HG02938 (cell line): ENCODE results near the gene SYNJ2.
A peak's percentile ranks its signal among the peaks of the same experiment; 100 is the strongest.

Experiments used
- ATAC-seq: cut with Tn5 transposase; IDR thresholded peaks from one replicate; pipeline ENCODE4 v1.9.1; 2021; ENCODE audit warnings: mild to moderate bottlenecking, moderate library complexity; ENCODE audit not compliant: unreplicated experiment

SYNJ2 gene

DNA sequence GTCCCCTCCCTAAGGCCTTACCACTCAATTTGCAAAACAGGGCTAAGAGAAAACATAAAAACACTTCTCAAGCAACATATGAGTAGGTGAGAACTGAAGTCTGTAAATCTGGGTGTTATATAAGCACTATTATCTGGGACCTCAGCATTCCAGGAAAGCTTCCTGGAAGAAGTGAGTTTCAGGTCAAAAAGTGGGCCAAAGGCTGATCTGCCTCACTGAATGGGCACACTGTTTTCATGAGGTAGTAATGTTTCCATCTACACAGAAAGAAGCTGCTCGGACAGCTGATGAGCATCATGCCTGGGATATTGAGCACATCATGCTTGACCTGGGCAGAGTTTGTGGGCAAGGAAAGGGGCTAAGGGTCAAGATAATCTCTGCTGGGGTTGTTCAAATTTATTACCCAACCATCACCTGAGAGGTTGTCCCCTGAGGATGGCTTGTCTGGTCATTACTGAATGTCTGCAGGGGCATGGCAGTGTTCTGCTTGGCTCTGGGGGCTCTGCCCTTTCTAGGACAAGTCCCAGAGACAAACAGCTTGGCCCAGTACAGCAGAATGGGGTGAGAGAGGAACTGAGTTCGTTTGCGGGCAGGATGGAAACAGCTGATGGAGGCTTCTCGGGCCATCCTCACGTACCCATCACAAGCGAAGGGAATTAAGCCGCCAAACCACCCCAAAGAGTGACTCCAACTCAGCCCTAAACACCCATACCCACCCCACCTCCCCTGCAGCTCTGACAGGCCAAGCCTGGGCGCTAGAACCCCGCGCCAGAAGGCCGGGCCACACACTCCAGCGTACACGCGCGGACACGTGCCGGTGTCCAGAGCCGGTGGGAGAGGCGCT is 1.2 kb upstream of the SYNJ2 start:
- ATAC-seq: peak; percentile 27

DNA sequence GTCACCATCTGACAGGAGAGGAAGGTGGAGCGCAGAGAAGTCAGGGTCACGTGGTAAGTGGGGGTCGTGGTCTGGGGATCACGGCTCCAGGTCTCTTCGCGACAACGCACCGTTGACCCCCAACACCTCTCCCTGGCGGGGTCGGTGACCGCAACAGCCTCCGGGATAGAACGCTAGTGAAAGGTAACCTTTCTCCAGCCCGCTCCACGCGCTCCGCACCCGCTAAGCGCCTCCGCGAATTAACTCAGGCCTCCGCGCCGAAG is 600 bp upstream of the SYNJ2 start:
- peak; percentile 8 for ATAC-seq

DNA sequence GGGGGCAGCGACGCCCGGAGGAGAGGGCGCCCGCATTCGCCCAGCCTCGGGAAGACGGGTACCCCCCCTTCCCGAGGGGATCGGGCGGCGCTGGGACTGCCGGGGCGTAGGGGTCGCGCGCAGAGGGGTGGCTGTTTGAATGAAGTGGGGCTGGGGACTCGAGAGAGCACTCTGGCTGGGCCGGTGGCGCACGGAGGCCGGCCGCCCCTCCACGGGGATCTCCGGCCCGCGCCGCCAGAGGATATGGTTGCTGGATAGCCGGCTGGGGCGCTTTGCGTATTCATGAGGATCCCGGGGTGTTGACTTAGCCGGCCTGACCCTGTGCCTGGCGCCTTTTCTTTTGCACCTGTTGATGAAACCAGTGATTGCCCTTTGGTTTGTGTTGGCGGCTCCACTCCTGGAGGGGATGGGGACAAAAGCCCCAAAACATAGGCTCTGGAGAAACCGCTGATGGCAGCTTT is 469 bp downstream of the SYNJ2 start:
- ATAC-seq: peak; percentile 30

DNA sequence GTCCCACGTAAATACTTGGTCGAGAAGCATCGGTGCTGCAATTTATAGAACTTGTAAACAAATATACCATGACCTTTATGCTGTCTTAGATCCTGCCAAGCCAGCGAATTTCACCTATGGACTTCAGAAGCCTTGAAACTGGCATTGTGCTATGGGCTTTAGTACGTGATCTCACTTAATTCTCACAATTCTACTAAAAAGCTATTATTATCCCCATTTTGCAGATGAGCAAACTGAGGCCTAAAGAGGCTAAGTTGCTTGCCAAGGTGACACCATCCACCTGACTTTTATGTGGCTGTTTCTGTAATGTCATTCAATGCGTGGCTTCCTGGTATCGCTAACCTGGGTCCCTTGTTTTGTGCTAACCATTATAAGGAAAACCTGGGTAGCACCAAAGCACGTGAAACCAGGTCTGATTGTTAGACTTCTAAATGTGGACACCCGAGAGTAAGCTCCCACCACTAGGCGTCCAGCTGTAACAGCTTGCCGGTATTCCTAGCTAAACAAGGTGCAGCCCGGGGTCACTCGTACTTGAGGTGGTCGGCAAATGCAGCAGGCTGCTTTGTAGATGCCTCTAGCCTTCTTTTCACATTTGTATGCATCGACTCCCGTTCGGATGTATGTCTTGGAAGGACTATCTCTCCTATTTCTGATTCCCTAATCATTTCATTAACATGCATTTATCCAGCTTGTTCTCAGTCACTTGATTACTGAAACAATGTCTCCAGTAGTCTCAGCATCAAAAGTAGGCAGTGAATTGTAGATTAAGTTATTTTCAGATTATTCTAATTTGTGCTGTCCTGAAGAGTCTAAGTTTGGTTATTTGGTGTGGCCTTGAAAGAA is 1.1 kb downstream of the SYNJ2 start:
- no peak for ATAC-seq

DNA sequence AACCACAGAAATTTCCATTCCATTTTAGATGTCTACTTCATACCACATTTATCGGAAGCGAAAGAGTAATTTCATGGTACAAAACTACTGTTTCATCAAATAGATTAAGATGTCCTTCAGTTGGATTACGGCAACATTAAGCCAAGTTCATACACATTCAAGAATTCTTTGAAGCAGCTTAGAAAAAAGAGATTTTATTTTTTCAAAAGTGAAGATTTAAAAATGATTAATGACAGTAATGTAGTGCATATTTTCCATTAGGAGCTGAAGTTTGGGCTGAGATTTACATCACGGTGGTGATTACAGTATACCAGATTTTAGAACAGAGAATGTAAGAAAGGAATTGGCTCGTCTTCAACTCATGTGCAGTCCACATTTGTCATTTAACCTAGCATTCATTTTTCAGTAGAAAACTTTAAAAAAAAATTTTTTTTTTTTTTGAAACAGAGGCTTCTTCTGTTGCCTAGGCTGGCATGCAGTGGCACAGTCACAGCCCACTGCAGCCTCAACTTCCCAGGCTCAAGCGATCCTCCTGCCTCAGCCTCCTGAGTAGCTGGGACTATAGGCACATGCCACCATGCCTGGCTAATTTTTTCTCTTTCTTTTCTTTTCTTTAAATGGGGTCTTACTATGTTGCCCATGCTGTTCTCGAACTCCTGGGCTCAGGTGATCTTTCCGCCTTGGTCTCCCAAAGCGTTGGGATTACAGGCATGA is 1.9 kb downstream of the SYNJ2 start:
- ATAC-seq: no peak

DNA sequence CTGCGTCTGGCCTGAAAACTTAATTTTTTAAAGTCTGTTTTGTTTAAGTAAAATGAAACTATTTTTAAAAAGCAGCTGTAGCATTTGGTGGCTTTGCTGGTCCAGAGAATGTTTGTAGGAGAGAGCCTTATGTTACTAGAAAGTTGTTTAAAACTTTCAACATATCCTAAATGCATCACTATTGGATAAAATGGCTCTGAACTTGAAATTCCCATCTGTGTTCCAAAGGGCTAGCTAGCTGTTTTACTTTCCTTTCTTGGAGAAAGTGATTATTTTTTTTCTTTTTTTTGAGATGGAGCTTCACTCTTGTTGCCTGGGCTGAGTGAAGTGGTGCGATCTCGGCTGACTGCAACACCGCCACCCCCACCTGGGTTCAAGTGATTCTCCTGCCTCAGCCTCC is 2.5 kb downstream of the SYNJ2 start:
- no peak for ATAC-seq

DNA sequence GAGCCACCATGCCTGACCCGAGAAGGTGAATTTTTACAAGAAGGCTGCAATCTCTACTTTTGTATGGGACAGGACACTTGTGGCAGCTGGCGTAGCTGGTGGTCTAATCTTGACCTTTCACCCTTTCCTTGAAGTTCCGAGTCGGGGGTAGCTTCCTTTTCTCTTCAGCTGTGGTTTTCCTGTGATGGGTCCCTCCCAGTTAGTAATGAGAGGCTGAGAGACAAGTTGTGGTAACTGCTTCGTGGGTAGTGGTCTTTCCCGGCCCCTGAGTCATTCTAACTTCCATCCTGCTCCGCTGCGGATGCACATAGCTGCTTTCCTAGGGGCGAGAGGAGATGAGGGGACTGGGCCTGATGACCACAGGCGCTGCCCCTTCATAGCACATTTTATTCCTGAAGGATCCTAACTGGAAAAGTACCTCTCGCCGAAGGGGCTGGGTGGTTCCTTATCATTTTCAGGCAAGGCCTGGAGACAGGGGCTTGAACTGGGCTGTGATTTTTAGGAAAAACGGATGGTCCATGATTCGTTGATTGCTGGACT is 3.1 kb downstream of the SYNJ2 start:
- no peak for ATAC-seq

DNA sequence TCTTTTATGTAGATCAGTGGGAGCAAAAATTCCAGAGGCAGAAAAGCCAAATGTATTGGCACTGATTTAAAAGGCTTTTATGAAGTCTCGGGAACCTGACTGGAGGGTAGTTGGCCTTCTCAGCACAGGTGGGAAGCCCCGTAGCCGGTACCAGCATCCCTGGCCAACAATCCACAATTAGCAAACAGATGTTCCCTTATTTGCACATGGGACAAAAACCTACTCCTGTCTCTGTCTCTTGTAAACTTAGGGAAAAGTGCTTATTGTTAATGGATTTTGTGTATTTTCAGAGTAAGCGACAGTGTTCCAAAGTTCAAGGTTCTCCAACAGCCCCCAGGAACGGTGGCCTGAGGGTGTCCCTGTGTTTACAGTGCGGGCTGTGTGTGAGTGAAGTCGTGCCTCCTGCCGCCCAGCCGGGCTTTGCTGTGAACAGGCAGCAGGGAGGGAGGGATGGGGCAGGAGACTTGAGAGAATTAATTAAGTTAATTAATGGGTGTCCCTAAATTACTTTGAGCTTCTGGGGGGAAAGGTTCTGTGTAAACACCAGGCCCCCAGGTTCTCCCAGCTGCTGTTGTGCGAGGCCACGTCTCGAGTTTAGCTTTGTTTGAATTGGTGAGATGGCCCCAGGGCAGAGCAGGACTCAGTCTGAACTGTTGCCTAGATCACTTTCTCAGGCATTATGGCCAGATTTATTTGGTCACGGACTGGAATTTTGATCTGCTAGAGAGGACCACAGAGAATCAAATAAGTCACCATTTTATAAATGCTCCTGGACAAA is 3.9 kb downstream of the SYNJ2 start:
- no peak for ATAC-seq

DNA sequence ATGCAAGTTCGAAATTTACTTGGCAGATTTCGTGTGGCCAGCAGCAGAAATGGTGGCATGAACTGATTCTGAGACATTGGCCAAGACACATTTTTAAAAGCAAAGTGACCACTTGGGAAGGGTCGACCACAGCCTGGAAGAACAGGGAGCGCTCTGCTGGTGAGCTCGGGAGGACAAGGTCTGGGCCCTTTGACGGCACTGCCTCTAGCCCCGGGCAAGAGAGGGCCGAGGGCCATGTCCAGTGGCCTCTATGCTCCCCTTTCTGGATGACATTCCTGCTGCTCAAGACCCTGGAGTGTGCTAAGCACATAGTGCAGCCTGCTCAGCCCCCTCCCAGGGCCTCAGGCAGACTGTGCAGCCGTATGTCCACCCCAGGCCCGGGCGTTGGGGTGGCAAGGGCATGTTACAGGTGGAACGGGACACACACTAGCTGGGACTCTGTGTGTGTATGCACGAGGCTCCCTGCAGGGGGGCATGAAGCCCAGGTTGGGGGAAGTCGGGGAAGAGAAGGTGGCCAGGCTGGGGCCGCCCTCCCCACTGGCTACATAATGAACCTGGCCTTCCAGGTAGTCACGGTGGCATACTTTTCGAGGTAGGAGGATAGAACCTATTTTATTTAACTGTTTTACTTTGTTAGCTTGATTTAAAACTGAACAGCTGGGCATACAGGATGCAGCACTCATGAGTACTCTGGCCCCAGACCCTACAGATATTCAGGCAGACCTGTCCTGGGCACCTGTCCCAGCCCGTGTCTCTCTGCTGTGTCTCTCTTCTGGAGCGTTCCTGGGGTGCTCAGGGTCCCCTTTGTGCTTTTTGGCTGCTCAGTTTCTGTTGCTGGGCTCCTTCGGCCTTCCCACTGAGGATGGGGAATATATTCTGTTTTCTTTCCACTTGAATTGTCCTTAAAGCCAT is 6.4 kb downstream of the SYNJ2 start:
- no peak for ATAC-seq

DNA sequence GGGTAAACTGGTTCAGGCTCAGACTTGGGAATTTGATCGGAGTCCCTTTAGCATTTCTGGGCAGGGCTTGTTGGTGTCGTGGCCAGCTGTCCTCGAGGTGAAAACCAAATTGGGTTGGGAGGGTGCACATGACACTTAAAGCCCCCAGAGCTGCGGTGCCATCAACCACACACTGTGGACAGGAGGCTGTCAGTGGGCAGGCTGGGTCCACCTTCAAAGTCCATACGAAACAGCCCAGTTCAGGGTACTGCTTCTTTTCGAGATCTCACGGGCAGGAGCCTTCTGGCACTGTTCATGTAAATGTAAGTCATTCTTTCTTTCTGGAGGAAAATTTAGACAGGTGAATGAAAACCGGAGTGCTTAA is 7.0 kb downstream of the SYNJ2 start:
- no peak for ATAC-seq

DNA sequence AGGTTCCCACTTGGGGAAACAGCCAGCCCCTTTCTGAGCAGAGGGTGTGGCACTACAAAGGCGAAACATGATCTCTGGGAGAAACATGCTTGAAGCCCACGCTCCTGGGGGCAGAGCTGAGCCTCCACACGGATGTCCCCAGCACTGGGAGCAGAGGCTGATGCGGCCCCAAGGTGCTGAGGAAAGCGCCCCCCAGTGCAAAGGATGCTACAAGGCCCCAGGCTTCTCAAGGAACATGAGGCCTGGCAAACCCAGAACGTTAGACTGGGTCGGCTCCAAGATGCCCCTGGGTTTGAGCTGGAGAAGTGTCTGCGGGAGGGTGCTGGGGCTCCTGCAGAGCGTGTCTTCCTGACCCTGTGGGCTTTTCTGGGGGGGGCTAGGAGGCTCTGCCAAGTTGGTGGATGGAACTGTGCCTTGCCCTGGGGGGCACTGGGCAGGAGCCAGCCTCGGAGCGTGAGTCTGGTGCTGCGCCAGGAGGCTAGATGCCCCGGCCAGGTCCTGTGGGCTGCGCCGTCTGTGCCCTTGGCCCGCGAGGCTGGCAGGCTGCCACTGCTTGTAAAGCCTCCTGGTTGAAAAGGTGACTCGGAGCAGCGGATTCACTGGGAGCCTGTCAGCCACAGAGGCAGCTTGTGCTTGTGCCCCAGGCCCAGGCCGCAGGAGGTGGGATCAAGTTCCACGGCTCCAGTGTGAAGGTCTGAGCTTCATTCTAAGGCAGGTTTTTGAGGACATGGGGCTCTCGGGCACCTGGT is 8.1 kb downstream of the SYNJ2 start:
- ATAC-seq: no peak

DNA sequence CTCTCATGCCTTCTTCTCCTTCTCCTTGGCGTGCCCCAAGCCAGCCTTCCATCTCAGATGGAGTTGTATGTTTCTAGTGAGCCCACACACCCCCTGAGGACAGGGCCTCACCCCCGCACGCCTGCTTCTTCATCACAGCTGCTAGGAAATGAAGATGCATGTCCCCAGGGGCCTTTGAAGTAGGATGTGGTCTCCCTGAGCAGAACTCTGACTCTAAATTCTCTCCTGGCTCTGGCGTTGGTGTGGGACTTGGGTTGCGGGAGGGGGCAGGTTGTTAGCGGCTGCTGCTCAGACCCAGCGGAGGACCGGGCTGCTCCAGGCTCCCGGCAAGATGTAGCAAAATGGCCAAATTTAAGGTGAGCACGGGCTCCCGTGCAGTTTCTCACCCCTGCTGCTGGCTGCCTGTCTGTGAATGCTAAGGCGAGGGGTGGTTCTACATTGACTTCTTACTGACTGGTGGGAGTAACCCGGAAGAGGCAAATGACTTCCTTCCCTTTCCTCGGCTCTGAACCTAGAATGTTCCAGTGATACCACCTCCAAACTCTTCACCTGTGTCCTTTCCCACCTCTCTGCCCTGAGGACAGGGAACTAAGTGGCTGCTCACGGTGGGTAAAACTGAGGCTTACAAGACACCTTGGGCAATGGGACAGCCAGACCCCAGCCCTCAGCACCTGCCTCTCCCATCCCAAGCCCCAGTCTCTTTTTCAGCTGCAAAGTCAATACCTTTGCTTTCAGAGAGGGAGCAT is 8.8 kb downstream of the SYNJ2 start:
- peak; percentile 51 for ATAC-seq

DNA sequence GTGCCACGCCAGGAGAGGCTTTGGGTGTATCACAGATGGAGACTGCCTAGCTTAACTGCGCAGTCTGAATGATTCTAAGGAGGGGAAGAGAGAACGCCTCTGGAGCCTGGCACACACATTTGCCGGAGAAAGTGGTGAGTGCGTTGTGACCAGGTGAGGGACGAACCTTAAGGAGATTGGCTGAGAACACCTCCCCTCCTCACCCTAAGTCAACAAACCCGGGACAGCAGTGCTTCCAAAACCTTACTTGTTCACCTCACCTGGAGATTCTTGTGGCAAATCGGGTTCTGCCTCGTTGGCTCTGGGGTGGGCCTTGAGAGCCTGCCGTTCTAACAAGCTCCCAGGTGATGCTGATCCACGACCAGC is 9.4 kb downstream of the SYNJ2 start:
- no peak for ATAC-seq

DNA sequence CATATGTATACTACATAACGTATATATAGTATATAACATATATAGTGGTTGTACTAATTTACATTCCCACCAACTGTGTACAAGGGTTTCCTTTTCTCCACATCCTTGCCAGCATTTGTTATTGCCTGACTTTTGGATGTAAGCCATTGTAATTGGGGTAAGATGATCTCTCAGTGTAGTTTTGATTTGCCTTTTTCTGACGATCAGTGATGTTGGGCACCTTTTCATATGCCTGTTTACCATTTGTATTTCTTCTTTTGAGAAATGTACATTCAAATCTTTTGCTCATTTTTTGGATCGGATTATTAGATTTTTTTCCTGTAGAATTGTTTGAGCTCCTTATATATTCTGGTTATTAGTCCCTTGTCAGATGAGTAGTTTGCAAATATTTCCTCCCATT is 11.4 kb downstream of the SYNJ2 start:
- ATAC-seq: no peak

DNA sequence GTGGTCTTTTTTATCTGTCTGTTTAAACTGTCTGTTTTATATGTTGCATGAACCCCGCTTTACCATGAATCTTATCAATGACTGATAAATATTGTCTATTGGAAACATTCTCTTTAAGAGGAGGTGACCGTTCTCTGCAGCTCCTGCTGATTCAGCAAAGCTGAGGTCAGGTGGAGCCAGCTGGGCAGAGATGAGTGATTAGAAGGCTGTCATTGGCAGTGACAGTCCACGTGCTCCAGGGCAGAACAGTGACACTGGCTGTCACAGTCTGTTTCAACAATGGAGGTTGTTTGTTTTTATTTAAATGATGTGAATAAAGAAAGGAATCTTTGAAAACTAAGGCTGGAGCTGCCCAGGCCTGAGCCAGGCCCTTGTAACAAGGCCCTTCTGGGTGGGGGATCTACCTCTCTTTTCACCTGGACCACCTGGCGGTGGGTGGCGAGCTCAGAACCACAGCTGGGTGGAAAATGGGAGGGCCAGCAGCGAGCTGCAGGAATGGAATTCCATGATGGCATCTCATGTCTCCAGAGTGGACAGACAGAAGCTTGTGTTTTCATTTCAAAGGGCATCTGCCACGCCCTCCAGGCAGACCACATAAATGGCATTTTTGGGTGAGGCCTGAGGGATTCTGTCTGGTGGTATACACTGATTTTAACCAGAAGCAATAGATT is 12.6 kb downstream of the SYNJ2 start:
- ATAC-seq: no peak

DNA sequence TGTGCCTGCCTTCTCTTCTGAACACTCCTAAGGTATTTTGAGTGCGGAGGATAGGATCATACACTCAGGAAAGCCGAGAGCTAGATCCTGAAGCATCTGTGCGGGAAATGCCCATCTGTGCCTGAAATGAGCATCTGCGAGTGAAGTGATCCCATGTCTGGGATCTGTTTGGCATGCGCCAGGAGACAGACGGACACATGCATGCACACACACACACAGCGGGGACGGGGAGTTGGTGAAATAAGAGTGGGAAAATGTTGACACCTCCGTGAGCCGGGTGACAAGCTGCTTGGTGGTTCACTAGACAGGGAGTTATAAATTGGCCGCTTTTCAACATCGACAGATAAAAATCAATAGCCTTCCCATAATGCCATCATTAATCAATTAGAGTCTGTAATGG is 13.8 kb downstream of the SYNJ2 start:
- no peak for ATAC-seq

DNA sequence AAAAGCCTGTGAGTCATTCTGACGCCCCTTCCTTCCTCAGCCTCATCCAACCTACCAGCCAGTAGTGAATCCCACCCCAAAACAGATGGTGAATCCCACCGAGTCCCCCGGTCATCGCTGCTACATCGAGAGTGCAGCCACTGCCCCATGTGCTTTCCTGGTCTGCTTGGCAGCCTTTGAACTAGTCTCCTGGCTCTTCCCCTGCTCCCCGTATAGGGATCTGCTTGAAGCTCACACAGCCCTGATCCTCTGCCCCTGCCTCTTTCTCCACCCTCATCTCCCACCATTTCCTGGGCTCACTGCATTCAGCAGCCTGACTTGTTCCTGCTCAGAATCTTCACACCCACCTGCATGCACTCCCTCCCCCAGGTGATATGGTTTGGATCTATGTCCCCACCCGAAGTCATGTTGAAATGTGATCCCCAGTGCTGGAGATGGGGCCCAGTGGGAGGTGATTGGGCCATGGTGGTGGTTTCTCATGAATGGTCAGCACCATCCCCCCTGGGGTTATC is 14.6 kb downstream of the SYNJ2 start:
- ATAC-seq: no peak
